WI38 (cell line): ENCODE measurements around the gene CRELD2.

Experiments
- H3K4me3 ChIP-seq: 2 replicates; pipeline ENCODE4 v1.5.1; 2011; ENCODE audit warnings: low read depth, mild to moderate bottlenecking, control low read depth, low read length
- TF ChIP-seq, protein P1 (sequence below): IDR thresholded peaks from 2 replicates; pipeline ENCODE4 v1.5.1; 2012; ENCODE audit warnings: low read depth, mild to moderate bottlenecking, control low read depth, low read length

The CRELD2 gene

DNA sequence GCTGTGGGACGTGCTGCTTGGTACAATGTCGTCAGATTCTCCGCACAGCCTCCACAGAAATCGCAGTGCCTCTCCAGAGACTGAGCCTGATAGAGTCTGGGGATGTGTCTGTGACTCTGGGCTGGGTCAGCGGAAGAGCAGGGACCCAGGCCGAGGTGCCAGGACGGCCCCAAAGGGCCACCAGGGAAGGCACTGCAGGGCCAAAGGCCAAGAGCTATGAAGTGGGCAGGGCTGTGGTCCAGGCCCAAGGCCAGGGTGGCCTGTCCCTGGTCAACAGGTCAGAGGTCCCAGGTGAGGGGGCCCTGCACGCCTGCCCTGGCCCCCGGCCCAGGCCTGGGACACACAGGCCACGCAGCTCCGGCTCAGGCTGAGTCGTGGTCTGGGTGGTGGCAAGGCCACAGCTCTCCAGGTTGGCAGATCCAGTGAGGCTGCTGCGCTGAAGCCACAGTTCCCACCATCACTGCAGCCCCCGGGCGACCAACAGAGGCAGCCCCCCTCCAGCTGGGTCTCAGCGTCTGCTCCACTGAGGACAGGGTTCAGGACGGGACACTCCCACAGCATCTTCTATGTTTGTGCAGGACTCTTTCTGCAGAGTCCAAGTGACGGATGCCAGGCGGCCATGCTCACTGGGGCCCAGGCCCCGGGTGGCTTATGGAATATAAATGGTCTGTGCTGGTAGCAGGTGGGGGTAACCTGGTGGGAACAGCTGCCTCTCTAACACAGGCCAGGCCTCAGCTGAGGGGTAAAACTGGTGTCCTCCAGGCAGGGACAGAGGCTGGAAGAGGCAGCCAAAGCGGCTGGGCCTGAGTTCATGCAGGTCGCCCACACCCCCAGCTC lies 37.4 kb downstream of the CRELD2 start:
- H3K4me3 ChIP-seq, result no peak overlapping the region

DNA sequence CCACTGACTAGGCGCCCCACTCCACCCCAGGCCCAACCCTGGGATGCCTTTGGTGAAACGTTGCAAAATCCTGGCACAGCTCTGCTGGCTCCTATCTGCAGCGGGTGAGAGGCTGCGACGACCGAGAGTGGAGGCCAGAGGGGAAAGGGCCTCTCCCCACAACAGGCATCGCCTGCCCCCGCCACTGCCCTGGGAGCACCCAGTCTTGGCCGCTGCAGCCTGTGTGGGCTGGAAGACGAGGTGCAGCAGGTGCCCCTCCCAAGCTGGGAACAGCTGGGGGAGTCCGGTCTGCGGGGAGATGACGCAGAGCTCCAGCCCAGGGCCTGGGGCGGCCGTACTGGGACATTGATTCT lies 38.0 kb downstream of the CRELD2 start:
- TF ChIP-seq, protein P1, sequence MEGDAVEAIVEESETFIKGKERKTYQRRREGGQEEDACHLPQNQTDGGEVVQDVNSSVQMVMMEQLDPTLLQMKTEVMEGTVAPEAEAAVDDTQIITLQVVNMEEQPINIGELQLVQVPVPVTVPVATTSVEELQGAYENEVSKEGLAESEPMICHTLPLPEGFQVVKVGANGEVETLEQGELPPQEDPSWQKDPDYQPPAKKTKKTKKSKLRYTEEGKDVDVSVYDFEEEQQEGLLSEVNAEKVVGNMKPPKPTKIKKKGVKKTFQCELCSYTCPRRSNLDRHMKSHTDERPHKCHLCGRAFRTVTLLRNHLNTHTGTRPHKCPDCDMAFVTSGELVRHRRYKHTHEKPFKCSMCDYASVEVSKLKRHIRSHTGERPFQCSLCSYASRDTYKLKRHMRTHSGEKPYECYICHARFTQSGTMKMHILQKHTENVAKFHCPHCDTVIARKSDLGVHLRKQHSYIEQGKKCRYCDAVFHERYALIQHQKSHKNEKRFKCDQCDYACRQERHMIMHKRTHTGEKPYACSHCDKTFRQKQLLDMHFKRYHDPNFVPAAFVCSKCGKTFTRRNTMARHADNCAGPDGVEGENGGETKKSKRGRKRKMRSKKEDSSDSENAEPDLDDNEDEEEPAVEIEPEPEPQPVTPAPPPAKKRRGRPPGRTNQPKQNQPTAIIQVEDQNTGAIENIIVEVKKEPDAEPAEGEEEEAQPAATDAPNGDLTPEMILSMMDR, result no peak
- no peak overlapping the region for H3K4me3 ChIP-seq

More for the DNA sequence above, 37.4 kb downstream of the CRELD2 start:
- TF ChIP-seq, protein P1, result no peak

DNA sequence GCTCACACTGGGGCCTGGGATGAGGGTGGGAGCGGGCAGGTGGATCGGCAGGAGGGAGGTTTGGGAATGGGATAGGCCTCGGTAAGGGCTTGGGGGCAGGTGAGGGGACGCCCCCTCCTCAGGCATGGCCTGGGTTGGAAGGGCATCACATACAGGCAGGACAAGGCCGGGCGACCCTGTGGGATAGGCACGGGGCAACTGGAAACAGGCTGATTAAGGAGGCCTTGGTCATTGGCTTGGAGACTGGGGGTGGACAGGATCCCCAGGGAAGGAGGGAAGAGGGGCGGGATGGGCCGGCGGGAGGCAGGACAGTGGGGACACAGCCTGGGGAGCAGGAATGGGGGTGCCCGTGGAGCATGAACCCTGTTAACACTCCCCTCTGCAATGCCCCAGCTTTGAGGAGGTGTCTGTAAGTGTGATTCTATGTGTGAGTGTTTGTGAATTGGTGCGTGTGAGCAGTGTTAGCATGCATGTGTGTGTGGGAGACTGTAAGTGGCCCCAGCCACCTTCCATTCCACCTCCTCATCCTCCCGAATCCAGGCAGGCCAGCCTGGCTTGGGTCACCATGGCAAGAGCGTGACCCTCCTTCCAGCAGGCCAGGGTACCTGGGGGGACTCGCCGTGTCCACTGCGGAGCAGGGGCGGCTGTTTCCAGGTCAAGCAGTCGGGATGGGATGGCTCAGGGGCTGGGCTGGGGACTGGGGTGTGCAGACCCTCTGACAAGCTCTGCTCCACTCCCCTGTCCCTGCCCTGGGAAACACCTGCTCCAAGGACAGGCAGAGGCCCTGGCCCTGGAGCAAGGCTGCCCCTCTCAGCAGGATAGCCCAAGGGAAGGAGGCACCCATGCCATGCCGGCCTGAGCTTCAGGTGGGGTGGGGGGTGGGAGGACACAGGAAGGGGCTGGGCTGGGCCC lies 38.7 kb downstream of the CRELD2 start:
- TF ChIP-seq, protein P1, result no peak
- H3K4me3 ChIP-seq, result no peak overlapping the region

DNA sequence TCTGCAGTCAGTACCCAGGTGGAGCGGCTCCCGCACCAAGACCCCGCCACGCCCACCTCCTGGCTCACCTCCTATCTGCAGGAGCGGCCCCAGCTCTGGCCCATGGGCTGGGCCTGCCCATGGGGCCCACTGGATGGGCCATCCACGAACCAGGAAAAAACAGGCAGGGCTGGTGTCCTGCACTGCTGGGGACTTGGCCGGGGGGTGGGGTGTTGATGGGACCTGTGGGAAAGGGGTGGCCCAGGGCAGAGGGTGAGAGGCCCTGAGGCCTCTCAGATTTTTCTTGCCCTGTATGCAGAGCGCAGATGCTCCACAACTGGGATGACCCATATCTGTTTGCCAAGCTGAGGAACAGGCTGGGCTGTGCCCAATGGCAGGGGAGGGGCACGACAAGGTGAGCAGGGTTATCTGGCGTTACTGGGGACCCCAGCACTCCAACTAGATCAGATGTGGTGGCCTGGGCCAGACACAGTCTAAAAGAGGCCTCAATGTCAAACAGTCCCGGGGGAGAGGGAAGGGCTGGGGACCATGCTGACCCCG lies 39.5 kb downstream of the CRELD2 start:
- TF ChIP-seq, protein P1, result no peak
- no peak overlapping the region for H3K4me3 ChIP-seq

DNA sequence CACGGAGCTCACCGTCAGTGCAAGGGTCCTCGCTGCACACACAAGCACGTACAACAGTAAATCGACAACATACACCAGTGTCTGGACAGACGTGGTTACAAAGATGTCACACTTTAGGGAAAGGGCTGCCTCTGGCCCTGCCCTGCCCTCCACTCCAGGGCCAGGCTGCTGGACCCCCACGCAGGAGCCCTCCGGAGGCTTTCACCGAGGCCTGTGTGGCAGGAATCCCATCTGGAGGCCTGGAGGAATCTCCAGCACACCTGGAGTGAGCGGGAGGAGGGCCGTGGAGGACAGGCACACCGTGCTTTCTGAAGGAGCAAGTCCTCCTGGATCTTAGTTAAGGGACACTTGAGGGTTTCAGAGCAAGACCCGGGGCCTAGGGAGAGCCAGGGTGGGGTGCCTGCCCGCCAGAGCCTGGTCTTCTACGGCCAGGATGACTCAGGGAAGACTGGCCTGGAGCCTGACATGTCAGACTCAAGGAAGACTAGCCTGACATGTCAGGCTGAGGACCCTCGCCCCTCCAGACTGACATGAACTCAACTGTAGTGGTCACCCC lies 40.0 kb downstream of the CRELD2 start:
- TF ChIP-seq, protein P1, result no peak
- no peak overlapping the region for H3K4me3 ChIP-seq

DNA sequence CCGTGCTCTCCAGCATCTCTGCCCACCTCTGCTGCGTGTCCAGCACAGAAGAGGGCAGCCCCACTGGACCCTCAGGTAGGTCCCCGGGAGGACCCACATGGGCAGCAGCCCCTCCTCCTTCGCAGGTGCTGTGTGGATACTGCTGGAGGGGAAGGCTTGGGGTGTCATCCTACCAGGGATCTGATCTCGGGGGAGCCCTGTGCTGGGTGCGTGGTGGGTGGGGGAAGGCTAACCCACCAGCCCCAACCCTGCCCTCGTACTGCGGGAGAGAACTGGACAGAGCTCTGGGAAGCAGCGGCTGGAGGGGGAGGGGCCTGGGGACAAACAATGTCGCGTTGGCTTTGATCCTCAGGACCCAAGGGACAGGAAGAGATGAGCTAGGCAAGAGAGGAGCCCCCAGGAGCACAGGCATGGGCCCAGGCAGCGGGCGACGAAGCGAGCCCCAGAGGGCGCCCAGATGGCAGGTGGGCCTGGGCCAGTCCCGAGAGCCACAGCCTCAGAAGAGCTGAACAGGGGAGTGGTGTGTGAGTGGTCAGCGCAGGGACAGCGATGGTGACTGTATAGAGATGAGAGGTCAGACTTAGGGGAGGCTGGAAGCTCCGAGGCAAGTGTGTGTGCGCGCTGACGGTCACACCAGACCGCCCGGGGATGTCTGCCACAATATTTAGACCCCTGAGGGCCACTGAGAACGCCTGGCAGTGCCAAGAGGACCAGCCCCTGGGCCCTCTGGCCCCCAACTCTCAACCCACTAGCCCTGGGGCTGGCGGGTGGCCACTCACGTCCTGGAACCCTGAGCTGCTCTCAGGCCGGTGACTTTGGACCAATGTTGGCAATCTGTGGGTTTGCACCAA lies 40.7 kb downstream of the CRELD2 start:
- TF ChIP-seq, protein P1, result no peak
- peak overlapping the region; percentile 64; the same call in 1 of the 2 replicates for H3K4me3 ChIP-seq
